Sigmoid colon (tissue), 4 donors: Measurements from ENCODE around the gene GATA2.

Experiments
- POLR2AphosphoS5 ChIP-seq, 4 donors: sonication (generic); formaldehyde crosslinking; IDR thresholded peaks; one replicate each; pipeline ENCODE4 v1.6.1; 2017; ENCODE audit warnings: antibody characterized with exemption in 4 of 4
- TF ChIP-seq, protein P1 (sequence below), 4 experiments: fragments of 450-650 bp in 3 of 4; fragments of 200-600 bp in 1 of 4; IDR thresholded peaks; one replicate each; pipeline ENCODE4 v1.5.1; 2016 to 2019; ENCODE audit warnings: antibody characterized with exemption in 4 of 4, mild to moderate bottlenecking in 3 of 4, moderate library complexity in 2 of 4

- TF ChIP-seq, protein P1, sequence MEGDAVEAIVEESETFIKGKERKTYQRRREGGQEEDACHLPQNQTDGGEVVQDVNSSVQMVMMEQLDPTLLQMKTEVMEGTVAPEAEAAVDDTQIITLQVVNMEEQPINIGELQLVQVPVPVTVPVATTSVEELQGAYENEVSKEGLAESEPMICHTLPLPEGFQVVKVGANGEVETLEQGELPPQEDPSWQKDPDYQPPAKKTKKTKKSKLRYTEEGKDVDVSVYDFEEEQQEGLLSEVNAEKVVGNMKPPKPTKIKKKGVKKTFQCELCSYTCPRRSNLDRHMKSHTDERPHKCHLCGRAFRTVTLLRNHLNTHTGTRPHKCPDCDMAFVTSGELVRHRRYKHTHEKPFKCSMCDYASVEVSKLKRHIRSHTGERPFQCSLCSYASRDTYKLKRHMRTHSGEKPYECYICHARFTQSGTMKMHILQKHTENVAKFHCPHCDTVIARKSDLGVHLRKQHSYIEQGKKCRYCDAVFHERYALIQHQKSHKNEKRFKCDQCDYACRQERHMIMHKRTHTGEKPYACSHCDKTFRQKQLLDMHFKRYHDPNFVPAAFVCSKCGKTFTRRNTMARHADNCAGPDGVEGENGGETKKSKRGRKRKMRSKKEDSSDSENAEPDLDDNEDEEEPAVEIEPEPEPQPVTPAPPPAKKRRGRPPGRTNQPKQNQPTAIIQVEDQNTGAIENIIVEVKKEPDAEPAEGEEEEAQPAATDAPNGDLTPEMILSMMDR (IDR thresholded peaks at IDR 0.05): no peak
- TF ChIP-seq POLR2AphosphoS5 (IDR thresholded peaks at IDR 0.05): no peak
These were observed 3.8 kb upstream of the GATA2 start for GRCh38 chr3:128496602-128497304.
